Mammary epithelial cell (primary cell): ENCODE results near the gene MTSS2.

ENCODE experiments used
- CTCF ChIP-seq, 2 donors: IDR thresholded peaks in 1 of 2; conservative IDR thresholded peaks in 1 of 2; 2 replicates each; pipeline ENCODE4 v1.5.1; 2011 to 2012; ENCODE audit warnings: inconsistent platforms in 2 of 2, low read length in 2 of 2, mild to moderate bottlenecking in 2 of 2, control low read depth in 1 of 2, low read depth in 1 of 2; ENCODE audit not compliant: insufficient read depth in 1 of 2; ENCODE audit errors: extremely low read depth in 1 of 2
- EZH2 ChIP-seq: IDR thresholded peaks from 2 replicates; pipeline ENCODE4 v1.6.1; 2012; ENCODE audit warnings: low read length, inconsistent platforms, borderline replicate concordance

GRCh38 chr16:70721202-70721963, 35.5 kb upstream of the MTSS2 start:
- no peak for TF ChIP-seq CTCF (conservative IDR thresholded peaks at IDR 0.05 in 1 of 2, IDR thresholded peaks at IDR 0.05 in 1 of 2; ENCODE audit: extremely low read depth in 1 of 2, insufficient read depth in 1 of 2, low read depth in 1 of 2, low read length in 2 of 2)
- TF ChIP-seq EZH2, result no peak
